NCI-H2171 (cell line): ENCODE data around the gene RNF223.
"Not testable (repeated sequence)": the region's sequence is repeated elsewhere in the genome, so short reads cannot be mapped to it uniquely, and the experiment has no call there.

Source experiments
- DNase-seq: peaks from one replicate; lab custom pipeline; 2025; lab: John Stamatoyannopoulos, UW

Gene RNF223

DNA sequence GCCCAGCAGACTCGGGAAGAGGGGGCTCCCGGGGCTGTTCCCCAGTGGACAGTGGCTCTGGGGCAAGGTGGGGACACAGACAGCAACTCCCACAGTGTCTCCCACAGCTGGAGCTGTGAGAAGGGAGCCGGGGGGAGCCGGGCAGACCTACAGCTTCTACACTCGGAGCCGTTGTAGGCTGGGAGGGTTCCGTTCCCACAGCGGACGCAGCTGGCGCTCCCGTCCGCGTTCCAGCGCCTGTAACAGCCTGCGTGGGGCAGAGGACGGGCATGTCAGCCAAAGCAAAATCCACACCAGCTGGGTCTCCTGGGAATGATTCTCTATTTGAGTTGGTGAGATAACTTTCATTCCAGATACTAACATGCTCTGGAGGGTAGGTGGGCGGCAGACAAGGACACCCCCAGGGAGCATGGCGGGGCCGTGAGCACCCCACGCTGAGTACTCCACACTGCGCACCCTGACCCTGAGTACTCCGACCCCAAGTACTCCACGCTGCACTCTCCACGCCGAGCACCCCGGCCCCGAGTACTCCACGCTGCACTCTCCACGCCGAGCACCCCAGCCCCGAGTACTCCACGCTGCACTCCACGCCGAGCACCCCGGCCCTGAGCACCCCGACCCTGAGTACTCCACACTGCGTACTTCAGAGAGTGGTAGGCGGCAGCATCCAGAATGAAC, 13.4 kb upstream of the RNF223 start:
- no peak for DNase-seq

DNA sequence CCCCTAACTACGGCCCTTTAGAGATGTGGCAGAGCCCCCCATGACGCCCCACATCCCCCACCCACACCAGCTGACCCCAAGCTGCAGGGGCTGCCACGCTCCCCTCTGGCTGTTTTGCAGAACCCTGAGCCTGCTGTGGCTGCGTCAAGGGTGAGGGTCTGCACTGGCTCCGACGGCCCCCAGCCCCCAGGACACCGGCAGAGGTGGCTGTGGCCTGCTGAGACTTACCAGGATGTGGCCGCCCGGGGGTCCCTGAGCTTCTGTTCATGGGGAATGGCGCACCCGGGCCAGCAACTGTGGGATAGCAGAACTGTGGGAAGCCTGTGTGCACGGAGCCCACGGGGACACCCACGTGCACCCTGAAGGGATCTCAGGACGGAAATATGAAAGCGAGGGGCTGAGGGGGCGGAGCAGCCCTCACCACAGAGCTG, 12.8 kb upstream of the RNF223 start:
- no peak for DNase-seq

DNA sequence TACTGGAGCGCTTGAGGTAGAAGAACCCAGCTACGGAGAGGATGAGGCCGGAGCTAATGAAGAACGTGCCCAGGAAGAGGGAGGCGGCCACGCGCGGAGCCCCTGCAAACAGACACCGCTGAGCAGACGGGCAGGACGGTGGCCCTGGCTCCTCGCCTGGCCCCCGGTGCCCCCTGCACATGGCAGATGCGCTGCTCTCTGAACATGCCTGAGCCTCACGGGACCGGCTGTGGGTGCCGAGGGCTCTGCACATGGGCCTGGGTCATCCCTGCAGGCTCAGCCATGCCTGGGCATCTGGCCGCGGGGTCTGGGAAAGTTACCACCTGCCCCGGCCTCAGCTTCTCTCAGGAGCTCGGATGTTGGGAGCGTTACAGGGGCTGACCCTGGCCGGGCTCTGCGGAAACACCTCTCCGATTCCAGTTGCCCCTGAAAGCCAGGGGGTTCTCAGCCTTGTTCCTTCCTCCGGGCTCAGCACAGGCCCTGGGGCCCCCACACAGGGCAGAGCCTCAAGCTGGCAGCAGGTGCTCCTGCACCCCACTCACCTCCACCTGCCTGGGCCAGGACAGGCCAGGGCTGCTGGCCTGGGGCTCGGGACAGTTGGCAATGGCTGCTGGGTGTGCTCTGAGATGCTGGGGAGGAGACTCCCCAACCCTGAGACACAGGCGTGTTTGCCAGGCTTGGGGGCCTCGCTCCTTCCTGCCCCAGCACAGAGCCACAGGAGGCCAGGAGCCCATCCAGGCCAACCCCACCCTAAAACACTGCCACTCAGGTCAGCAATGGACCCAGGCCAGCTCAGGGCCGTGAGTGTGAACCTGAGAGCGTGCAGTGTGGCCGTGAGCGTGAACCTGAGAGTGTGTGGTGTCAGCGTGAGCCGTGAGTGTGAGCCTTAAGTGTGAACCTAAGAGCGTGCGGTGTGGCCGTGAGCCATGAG, 12.1 kb upstream of the RNF223 start:
- no peak for DNase-seq

DNA sequence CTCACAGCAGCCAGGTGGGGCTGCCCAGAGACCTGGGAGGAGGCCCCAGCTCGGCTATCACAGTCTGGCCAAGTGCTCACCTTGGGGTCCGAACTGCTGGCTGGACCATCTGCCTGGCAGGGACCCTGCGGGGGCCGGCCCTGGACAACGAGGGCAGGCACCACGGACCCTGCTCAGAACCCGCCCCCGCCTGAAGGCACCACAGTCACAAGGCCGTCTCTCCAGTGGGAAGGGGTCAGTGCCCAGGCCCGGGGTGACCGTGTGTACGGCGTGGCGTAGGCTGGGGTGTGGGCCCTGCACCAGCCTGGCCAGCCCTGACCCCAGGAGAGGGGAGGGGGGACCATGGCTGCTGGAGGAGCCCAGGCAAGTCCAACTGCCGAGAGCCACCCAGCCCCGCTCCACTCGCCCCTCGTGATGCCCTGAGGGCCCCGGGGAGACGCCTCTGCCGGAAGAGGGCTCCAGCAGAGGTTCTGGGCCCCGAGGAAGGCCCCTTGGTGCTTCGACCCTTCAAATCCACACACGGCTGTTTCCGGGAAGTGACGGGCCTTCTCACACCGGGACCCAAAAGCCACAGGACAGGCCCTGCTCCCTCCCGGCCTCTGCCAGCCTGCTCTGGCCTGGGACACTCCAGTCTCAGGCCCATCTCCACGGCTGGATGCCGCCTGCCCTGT, 11.2 kb upstream of the RNF223 start:
- DNase-seq, result no peak

DNA sequence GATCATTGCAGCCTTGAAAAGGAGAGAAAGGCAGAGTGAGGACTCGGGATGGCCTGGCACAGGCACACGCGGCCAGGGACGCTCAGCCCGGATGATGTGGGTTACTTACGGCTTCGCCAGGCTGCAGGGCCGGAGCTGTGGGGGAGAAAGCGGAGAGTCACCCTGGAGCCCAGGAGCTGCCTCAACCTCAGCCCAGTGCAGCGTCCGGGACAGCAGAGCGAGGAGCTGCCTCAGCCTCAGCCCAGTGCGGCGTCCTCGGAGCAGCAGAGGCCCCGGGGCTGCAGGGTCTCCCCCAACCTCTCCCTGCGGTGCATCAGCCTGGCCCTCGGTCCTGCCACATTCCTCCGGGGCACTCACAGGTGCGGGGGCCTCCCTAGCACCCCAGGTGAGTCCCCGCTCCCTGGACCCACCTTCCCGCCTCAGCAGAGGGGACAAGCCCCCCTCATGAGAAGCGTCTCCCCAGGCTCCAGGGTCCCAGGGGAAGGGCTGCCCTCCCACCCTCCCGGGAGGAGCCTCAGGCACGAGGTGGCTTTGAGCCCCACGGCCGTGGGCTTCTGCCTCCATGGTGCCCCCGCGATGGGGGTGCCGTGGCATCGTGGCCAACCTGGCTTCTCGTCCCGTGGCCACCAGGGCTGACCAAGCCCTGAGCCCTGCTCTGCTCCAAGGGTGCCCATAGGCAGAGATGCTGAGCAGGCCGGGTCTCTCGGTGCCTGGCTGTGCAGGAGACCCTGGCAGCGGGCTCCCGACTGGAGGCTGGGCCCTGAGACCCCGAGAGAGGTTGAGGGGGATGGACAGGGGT, 10.5 kb upstream of the RNF223 start:
- DNase-seq, result no peak

DNA sequence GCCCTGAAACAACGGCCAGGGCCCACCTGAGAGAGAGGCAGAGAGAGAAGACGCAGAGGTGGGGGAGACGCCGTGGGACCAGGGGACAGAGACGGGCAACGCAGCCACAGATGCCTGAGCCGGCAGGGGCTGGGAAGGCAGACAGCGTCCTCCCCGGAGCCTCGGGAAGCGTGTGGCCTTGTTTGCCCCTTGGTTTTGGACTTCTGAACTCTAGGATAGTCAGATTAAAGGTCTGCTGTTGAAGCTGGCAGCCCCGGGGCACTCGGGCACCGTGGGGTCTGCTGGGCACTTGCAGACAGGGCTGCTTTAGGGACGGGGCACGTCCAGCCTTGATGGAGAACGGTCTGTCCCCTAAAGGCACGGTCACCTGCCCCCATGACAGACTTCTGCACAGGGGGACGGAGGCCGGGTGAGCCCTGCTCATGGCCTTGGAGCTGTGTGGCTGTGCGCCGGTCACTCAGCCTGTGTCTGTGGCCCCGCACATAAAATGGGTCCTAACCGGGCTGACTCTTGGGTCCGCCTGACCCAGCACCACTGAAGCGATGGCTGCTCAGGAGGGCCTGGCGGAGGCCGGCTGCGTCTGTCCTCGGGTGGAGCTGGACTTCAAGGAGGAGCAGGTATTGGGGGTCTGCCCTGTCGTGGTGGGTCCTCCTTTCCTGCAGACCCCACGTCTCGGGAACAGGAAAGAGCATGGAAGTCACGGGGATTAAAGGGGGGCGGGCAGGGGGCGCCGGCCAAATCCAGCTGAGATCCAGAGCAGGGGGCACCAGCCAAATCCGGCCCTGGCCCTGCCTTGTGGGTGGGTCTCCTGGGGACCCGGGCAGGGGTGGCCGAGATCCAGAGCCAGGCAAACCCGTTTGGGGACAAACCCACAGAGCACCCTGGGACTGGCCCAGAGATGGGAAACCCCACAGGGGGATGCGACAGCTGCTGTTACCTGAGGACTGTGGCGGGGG, 9.6 kb upstream of the RNF223 start:
- no peak for DNase-seq

DNA sequence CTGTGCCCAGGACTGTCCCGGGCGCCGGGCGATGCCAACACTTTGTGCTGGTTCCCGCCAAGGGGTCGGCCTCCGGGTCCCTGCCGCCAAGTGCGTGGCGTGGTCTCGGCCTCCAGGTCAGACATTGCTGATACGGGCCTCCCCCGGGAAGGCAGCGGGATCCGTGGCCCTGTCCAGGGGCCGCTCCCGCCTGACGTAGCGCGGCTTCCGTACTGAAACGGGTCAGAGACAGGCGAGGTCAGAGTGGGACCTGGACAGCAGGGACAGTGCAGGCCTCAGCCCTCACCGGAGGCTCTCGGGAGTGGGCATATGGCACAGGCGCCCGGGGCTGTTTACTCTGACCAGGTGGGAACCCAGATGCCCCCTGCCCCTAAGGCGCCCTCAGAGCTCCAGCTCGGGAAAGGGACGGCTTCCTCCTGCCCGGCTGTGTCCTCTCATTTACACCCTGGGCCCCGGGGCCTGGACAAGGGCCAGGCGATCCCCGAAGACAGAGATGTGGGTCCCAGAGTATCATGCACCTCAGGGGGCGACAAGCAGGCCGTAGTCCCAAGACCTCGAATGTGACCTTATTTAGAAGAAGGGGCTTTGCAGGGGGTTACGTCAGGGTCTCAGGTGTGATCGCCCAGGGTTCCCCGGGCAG, 8.8 kb upstream of the RNF223 start:
- DNase-seq, result no peak

DNA sequence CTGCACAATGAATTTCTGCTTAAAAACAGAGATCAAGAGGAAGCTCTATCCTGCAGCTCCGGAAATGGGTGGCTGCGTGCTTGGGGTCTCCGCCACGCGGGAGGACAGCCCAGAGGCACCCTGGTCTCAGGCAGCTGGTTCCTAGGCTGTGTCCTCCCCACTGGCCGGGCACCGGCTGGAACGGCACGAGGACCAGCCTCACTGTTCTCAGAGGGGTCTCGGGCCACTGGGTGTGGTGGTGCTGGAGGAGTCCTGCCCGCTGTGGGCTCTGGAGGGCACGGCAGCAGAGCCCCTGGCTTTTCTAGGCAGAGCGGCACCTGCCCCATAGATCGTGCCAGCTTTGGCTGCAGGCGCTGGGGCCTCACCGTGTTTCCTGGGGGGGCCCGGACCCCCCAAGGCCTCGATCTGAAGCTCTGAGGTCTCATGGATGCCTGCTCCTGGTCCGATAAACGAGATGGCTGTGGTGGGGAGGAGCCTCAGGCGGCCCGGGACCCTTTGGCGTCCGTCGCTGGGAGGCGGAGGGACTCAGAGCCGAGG, 8.2 kb upstream of the RNF223 start:
- no peak for DNase-seq

DNA sequence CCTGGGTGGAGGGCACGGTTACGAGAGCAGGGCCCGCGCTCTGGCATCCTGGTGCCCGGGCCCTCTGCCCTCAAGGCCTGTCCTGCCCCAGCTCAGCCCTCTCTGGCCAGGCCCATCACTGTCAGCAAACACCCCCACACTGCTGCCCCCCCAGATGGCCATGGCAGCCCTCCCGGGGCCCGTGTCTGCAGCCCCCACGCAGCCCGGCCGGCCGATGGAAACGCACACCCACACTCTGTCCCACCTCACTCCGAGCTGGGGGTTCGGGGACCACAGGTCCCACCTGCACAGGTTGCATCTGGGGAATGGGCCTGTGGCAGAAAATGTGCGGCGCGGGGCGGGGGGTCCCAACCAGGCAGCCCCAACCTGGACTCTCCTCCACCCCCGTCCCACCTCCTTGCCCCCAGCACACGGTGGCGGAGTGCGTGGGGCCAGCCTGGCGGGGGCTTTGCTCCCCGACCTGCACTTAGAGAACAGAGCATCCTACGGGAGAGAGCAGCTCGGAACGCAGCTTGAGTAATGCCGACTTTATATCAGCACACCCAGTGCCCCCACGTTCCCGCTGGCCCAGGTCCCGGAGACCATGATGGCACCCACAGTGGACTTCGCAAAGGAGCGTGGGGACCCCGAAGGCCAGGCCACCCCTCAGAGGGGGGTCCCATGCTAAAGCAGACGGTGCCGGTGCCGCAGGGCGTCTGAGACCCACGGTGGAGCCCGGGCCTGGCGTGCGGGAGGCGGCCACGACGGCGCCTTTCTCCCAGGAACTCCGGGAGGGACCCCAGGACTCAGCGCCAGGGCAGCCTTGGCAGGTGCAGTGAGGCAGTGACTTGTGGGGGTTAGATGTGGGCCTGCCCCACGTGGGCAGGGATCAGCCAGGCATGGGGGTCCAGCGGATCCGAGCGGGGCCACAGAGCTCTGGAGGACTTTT, 7.5 kb upstream of the RNF223 start:
- DNase-seq, result no peak

DNA sequence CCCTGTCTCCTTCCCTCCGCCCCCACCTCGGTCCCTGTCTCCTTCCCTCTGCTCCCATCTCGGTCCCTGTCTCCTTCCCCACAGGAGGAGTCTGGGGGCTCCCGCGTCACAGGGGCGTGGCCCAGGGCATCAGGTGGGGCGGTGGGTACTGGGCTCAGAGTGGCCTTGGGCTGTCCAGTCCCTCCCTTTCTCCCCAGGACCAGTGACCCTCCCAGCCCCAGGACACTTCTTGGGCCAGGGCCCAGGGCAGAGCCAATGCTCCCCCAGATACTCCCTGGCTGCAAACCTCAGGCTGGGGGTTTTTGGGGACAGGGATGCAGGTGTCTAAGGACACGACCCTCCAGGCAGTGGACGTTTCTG, 6.8 kb upstream of the RNF223 start:
- DNase-seq, result no peak

DNA sequence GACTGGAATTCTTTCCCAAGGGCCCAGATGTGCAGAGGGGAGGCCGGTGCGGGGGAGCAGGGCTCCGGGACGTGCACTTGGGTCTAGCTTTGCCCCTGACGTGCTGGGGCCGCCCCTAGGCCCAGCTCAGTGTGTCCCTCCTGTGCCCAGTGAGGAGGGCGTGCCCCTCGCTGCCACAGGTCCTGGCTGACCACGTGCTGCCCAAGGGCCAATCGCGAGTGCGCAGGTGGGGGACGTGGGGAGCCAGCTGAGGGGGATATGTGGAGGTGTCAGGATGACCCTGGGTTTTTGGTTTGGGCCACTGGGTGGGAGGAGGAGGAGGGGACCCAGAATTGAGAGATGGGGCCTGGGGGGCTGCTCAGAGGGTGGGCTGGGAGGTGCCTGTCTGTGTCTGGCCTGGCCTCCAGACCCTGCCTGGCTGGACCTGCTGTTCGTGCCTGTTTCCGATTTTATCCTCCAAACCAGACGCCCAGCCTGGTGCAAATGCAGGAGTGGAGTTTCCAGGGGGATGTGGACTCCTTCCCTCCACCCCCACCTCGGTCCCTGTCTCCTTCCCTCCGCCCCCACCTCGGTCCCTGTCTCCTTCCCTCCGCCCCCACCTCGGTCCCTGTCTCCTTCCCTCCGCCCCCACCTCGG, 6.1 kb upstream of the RNF223 start:
- DNase-seq, result peak; percentile 33

DNA sequence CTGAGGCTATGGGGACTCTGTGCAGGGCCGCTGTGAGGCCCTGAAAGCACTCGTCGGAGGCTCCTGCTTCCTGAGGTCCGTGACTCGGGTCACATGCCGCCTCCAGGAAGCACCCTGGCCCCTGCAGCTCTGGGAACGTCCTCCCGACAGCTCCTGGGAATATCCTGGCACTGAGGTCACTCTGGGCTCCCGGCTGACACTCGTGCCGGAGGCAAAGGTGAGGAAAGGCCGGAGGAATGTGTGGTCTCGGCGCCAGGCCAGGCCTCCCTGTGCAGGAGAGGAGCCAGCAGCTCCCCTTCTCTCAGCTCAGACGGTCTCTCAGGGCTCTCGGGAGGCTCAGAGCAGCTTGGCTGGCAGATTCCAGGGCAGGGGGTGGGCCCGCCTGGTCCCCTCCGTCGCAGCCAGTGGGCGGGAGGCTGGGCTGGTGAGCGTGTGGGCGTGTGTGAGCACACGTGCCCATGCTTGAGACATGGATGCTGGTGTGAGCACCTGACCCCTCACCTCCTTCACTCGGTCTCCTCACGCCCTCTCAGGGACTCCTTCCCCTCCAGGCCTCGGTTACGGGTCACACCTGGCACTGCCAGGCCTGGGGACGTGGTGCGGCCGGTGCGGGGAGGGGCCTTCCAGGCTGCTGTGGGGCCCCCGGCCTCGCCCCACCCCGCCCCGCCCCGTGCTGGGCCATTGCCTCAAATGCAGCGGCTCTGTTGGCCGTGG, 5.5 kb upstream of the RNF223 start:
- peak; percentile 69 for DNase-seq

DNA sequence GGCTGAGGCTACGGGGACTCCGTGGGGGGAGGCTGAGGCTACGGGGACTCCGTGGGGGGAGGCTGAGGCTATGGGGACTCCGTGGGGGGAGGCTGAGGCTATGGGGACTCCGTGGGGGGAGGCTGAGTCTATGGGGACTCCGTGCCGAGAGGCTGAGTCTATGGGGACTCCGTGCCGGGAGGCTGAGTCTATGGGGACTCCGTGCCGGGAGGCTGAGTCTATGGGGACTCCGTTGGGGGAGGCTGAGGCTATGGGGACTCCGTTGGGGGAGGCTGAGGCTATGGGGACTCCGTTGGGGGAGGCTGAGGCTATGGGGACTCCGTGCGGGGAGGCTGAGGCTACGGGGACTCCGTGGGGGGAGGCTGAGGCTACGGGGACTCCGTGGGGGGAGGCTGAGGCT, 3.3 kb upstream of the RNF223 start:
- not testable (repeated sequence) for DNase-seq

DNA sequence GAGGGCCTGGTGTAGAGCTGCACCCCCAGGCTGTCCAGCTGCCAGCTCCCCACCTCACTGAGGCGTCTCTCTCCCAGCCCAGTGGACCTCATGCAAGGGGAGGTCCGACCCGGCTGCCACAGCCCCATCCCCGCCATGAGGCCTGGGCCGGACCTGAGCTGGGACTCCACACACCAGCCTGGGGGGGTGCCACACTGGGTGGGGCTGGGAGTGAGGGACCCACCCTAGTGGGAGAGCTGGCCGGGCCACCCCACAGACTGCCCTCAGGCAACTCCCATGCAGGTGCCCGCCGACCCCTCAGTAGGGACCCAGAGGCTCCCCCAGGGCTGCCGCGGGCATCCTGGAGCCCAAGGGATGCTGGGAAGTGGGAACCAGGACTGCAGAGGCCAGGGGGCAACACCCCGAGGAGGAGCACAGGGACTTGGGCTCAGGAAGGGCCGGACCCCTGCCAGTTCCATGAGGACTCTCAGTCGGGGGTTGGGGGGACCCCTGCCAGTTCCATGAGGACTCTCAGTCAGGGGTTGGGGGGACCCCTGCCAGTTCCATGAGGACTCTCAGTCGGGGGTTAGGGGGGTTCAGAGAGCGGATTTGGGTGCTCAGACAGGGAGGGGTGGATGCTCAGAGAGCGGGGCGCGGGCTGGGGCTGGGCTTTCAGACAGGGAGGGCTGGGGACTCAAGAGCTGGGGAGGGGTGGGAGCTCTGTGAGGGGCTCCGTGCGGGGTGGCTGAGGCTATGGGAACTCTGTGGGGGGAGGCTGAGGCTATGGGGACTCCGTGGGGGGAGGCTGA, 1.2 kb upstream of the RNF223 start:
- no peak for DNase-seq

DNA sequence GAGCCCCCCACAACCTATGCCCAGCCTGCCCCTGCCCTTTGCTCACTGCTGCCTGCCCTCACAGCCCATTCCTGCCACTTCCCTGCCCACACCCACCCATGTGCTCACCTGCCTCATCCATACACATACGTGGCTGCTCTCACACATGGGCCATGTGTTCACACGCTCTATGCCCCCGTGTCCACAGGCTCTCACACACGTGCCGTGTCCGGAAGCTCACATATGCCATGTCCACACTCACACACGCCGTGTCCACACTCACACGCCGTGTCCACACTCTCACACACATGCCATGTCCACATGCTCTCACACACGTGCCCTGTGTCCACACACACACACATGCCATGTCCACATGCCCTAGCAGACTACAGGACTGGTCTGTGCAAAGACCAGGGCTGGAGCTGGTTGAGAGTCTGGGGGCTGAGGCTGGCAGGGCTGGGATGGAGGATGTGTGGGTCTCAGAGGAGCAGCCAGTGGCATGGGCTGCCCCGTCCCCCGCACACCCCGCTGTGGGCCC, 583 bp upstream of the RNF223 start:
- DNase-seq, result no peak

DNA sequence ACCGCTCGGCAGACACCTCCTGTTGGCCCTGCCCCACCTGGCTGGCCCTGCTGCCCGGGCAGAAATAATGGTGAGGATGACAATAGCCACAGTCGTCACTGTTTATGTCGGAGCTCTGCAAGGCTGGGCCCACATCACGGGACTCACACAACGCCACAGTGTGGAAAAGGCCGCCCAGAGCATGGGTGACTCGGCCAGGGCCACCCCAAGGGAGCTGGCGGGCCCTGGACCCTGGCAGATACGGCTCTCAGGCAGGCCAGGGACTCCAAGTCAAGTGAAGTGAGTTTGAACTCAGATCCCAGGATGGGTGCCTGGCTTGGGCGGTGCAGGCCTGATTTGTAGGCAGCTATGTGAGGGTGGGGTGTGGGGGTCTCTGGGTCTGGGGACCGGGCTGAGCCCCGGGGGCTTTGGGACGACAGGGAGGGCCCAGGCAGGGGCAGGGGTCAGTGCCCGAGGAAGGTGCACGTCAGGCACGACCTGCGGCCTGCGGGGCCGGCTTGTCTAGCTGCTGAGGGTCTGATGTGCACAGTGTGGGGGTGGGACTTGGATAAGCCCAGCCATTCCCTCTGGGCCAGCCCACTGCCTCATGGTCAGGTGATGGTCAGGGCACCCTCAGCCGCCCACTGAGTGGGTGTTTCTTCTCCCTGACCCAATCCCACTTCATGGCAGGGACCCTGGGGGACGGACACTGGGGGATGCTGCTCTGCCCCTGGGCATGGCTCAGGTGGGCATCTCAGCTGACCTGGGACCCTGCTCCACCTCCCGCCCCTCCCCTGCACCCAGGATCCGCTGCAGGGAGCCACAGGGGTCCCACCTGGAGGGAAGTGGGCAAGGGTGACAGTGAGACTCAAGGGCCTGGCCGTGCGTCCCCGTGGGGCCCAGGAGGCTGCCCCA, 1.0 kb downstream of the RNF223 start:
- DNase-seq, result no peak
